NCI-H128 (cell line): Measurements from ENCODE around the gene TMEM179.

Experiments
- DNase-seq: peaks from one replicate; lab custom pipeline; 2025; ENCODE audit not compliant: unreplicated experiment; lab: John Stamatoyannopoulos, UW

Gene TMEM179

DNA sequence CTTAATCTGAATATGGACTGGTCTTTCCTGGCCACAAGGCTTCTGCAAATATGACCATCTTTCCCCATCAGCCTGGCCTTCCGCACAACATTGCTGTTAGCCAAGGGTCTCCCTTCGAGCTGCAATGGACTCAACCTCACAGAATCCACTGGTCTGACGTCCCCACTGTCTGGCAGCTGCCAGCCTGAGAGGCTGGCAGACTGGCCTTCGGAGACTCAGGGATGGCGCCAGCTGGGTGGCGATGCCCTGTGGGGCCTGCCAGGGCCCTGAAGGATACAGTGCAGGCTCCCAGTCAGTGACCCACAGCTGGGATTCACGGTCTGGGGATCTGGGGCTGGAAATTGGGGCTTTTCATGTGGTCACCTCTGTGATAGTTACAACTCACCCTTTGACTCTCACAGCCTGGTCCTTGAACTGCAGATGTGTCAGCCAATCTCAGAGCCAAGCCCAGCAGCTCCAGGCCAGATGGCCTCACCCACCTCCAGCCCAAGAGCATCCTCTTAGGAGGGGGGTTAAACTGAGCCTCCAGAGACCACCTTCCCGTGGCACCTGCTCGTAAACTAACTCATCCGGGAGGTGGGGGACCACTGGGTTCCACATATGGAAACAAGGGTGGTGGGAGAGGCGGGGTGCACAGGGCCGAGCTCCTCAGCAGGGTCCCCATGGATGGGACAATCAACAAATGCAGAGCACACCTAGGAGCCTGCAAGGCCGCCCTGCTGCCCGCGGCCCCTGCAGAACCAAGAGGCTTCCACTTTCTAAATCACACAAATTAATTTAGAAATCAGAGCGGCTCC lies 46.1 kb downstream of the TMEM179 start:
- no peak for DNase-seq

DNA sequence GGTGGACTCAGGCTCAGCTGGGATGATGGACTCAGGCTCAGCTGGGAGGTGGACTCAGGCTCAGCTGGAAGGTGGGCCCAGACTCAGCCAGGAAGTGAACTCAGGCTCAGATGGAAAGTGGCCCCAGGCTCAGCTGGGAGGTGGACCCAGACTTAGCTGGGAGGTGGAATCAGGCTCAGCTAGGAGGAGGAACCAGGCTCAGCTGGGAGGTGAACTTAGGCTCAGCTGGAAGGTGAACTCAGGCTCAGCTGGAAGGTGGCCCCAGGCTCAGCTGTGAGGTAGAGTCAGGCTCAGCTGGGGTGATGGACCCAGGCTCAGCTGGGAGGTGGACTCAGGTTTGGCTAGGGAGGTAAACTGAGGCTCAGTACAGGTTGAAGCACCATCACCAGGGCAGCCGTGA lies 46.8 kb downstream of the TMEM179 start:
- DNase-seq, result no peak

DNA sequence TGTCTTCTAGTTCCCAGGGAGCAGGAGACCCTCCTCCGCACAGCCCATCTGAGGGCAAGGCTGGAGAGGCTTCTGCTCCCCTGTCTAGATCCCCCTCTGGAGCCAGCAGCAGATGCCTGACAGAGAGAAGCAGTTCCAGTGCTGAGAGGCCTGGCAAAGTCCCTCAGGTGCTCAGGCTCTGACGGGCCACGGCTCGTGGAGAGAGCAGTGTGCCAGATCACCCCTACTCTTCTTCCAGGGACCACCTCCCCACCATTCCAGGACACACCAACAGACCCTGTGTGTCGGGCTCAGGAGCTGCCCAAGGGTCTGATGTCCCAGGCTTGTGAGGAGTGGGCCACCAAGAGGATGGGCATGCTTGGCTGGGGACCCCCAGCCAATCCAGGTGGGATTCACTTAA lies 47.5 kb downstream of the TMEM179 start:
- no peak for DNase-seq

DNA sequence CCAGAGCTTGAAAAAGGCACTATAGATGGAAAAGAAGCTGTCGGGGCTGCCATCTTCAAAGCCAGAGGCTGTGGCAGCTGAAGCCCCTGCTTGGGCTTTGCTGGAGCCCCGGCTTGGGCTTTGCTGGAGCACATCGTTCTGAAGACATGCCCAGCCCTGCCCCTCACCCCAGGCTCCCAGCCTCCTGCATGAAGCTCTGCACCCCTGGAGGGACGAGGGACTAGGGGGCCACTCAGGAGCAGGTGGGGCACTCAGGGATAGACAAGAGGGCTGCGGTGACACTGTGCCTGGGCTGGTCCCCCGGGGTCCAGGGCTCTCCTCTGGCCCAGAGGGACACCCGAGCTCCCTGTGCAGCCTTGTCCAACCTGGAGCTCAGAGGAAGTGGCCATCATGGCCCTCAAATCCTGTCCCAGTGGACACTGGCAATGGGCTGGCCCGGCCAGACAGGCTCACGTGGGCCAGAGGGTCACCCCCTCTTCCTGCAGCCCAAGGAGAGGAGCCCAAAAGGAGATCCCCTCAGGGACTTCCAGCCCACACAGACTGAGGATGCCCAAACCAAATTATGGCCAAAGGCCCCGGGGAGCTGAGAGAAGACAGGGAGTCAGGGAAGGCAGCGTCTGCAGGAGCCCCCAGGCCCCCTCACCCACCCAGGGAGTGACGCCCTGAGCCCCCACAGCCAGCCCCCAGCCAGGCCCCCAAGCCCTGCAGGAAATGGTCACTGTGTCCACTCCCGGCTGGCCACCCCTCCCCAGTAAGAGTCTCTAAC lies 48.1 kb downstream of the TMEM179 start:
- no peak for DNase-seq

DNA sequence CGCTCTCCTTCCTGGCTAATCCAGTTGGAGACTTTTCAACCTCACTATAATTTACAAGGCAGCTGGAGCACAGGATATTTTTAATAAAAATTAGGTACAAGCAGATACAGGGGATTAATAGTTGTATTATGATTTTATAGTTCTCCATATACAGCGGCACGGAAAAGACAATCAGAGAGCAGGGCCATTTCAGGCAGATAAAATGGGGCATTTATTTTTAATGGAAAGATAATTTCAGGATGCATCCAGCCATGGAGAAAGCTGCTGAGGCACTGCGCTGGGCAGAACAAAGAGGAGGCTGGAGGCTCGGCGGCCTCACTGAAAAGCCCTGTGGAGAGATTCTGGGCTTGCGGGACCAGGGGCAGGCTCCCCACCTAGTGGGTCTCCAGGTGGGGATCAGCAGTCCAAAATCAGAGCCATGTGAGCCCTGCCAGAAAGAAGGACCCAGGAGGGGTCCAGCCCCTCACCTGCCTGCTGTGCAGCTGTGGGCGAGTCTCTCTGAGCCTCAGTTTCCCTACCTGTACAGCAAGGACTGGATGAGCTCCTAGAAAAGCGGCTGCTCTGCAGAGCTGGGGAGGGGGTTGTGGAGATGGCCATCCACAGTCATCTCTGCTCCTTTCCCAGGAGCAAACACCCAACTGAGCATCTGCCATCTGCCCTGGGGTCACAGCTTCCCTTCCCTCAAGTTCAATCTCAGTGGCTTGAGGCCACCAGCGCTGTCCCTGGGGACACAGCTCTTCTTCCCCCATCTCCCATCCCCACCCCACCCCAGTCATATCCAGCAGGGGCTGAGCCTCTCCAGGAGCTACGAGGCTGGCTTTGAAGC lies 48.9 kb downstream of the TMEM179 start:
- no peak for DNase-seq

DNA sequence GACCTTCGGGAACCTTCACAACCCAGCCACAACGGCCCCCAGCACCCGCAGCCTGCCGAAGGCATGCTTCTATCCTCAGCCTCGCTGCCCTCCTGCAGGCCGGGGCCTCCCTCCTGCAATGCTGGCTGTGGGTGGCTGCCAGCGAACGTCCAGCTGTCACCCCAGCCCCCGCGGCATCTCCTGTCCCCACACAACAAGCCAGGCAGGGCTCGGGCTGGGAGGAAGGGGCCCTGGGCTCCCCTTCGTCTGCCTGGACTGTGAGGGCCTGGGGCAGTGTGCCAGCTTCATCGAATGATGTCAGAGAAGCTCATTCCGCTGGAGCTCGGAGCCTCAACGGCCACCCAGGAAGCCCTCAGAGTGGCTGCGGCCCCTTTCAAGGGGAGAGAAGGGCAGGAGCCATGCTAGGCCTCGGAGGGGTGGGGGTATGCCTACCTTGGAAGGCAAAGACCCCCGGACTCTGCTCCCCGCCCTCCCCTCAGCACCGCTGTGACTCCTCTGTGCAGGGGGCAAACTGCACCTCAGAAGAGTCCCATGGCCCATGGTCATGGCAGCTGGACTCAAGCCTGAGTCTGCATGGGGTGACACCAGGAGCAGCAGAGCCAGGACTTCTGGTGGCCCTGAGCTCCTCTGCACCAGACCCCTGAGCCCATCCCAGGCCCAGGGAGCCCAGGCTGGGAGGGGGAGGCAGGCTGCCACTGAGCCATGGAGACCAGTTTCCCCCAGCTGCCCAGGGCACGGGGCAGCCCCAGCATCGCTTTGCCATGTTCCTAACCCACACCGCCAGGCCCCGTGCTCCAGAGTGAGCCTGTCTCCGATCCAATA lies 49.8 kb downstream of the TMEM179 start:
- no peak for DNase-seq

DNA sequence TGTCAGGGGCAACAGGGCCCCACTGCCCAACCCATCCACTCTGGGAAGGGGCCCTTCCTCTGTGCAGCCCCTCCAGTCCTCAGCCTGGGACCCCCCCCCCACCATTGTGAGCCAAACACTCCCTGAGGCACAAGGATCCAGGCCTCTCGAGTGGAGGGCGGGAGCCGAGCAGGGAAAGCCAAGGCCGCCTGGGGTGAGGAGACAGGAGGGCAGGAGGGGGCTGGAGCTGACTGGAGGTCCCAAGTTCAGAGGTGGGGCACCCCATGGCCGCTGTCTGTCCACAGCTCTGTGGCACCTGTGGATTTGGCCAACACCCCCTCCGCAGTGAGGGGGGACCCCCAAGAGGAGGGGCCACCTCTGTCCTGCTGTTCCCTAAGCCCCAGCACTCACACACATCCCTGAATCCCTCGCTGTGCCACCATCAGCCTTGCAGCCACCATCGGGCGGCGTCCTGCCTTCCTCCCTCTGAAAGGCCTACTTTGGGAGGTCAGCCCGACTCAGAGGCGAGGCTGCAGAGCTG lies 50.4 kb downstream of the TMEM179 start:
- DNase-seq, result no peak

DNA sequence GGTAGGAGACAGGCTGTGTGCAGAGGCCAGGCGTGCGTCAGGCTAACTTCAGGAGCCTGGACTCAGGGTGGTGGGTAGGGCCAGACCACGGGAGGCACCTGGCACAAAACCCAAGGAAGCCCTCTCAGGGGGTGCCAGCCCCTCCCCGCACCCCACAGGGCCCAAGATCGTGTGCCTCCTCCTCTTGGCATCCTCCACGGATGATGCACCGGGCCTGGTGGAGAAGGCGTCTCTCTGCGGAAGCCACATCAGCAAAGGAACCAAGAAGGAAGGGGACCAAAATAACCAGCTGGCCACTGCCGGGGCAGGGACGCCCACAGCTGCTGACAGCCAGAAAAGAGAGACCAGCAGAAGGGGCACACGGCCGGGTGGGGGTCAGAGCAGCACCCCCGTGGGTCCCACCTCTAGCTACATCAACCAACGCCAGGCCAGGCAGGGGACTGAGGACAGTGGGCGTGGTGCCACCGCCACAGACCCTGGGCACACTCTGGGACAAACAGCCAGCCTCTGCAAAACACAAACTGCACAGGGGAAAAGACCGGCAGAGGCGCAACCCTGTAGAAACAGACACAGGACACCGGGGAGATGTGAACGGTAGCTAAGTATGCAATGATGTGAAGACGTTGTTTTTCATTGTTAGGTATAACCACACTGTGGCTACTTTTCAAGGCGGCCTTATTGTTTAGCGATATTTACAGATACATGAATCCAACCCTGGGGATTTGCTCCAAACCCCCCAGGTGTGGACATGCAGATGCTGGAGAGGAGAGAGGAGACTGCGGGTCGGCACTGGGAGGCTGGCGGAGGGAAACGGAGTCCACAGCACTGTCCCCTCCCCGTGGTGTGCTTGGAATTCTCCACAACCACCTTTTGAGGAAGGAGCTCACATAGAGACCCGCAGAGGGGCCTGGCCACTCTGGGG lies 51.1 kb downstream of the TMEM179 start:
- DNase-seq, result no peak

DNA sequence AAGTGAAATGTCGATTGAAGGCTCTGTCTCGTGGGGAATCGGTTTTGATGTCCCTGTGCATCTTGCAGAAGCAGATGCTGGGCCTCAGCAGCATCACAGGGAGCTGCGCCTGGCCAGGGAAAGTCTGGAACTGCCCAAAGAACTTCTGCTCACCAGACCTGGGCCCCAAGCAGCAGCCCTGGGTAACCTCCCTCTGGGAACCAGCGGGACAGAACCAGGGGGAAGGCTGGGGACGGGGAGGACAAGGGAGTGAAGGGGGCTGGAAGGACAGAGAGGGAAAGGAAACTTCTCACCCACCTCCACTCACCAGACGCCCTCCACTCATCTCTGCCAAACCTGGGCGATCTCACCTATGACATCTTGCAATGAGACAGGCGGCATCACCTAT lies 51.8 kb downstream of the TMEM179 start:
- no peak for DNase-seq

DNA sequence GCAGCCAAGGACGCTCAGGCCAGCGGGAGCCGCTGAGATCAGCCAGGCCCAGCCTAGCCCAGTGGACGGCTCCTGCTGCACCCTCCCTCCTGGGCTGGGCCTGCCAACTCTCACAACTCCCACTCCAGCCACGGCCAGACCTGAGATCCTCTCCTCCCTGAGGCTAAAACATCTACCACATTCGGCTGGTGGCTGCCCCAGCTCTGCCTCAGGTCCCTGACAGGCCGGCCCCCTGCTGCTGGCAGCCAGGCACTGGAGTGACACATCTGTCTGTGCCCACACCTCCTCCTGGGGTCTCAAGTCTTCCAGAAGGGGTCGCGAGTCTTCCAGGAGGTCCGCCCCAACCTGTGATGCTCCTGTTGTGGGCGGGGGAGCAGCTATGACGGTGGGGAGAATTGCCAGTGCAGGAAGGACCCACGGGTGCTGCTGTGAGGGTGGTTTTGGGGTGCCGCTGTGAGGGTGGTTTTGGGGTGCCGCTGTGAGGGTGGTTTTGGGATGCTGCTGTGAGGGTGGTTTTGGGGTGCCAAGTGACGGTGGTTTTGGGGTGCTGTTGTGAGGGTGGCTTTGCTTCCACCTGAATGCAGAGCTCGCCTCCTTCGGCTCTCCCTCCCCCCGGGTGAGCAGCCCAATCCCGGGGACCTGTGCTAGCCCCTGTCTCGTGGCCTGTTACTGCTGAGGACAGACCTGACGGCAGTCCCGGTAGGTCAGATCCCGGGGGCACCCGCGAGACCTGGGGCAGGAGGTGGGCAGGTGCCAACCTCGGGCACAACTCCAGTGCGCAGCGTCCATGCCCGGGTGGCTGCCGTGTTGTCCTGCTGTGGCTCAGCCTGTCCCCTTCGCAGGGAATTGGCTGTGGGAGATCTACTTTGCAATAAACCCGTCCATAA lies 52.5 kb downstream of the TMEM179 start:
- DNase-seq, result no peak

DNA sequence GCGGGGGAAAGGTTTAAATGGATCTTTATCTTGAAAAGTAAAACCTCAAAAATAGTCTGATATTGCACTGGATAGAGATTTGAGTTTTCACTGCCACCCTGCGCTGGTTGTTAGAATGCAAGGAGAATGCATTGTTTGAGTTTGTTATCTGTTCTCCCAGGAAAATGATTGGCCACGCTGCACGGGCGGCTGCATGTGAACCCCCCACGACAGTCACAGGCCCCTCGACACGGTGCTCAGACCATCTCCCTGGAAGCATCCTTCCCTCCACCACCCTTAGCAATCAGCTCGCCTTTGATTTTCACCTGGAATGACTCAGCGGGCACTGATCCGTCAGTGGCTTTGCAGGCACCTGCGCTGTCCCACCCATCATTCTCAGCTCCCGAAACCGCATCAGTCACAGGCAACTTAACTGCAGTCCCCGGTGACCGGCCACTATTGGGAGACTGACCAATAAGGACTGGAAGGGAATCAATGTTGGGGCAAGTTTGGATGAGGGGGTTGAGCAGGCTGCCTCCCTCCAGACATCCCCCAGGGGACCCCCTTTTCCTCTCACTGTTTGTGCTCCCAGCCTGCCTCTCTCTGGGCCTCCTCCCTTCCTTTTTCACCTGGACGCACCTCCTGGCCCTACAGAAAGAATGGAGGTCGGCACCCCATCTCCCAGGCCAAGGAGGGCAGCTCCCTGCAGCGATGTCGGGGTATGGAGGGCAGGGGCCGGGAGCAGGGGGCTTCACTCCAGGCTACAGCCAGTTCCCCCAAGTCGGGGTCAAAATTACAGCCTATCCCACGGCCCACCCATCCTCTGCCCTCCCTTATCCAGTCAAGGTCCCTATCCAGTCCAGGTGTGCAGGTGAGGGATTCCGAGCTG lies 53.5 kb downstream of the TMEM179 start:
- DNase-seq, result no peak

DNA sequence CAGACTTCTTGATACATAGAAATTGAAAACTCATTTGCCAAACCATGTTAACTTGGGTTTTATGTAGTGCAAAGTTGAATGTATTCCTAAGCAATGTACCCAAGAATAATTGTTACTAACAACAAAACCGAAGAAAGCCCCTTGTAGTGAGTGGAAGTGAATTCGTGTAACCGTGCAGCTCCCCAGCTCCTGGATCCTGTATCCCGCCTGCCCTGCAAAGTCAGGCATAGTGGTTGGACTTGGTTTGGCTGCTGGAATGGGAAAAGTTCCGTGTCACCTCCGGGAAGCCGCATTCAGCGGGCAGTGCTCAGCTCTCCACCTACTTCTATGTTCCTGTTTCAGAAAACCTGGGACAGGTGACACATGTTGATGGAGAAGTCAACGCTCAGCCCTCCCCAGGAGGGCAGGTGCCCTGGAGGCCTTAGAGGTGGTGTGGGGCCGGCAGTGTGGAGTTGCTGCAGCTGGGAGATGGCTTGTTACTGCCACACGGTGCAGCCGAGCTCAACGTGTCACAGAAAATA lies 54.2 kb downstream of the TMEM179 start:
- DNase-seq, result no peak

DNA sequence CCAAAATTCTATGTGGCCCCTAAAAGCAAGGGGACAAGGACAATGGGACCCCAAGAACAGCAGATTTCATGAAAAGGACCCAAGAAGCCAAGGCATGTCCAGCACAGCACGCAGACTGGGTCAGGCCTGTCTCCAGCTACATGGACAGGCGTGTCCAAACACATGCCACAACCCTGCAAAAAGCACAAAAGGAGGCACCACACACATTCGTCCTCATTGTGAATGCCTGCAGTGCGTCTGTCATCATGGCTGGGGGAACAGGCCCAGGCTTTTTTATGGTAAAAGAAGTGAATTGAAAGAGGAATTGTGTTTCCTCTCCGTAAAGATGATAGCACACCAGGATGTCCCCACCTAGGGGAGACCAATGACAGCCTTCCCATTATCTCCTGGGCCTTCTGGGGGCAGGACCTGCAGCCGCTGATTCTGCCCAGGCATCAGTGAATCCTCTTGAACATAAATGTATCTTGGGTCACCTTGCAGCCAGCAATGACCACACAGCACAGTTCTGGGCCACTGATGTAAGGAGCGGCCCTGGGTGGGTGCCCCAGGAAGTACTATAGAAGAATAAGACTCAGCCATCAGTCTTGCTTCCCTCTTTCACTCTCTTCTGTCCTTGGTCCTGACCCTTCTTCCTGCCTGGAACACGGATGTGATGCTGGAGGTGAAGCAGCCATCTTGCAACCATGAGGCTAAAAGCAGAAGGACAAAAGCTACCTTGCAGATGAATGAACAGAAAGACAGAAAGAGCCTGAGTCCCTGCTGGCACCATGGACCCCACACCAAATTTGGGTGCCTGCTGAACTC lies 54.8 kb downstream of the TMEM179 start:
- DNase-seq, result no peak

DNA sequence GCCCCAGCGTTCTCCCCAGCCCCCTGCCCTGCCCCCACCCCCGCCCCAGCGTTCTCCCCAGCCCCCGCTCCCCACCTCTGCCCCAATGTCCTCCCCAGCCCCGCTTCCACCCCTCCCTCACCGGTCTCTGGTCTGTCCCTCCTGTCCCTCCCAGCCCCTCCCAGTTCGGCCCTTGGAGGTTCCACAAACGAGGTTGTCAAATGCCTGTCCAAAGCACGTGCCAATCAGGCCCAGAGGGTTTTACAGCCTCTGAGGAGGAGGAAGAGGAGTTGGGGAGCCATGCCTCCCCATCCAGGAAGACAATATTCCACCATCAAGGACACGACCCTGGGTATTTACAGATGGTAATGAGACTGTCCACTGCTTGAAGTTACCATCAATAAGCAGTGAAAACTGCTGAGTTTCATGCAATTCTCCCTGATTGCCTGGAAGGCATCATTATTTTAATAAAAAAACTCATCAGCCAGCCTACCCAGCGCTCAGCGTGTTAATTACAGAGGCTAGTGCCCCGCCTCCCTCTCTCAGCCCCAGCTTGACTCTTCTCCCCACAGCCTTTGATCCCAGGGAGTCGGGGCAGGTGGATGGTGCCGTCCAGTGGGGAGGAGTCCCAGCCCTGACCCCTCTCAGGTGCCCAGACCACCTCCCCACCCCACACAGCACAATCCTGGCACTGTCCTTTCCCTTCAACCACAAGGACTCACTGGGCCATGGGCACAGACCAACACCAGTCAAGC lies 55.6 kb downstream of the TMEM179 start:
- no peak for DNase-seq

DNA sequence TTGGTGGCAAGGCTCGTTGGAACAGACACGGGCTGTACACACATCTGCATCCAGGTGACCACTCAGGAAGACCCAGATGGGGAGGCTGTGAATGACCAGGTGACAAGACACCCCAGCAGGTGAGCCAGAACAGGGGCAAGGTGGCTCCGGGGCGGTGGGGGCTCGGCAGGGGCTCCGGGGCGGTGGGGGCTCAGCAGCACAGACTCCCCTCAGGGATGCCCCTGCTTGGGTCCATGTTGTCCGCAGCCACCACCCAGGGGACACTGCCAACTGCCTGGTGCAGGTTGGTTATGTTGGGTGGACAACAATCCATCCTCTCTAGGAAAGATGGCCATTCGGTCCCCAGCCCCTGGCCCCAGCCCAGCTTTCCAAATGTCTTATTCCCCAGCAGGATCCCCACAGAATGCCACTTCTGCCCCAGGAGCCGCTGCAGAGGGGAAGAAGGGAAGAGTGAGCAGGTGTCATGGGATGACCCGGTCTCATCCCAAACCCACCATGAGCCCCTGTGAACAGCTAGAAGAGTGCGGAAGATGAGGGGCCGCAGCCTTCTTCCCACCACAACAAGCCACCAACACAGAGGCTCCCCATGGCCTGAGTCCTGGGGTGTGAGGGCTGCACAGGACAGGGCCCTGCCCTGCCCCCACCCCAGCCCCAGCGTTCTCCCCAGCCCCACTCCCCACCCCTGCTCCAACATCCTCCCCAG lies 56.4 kb downstream of the TMEM179 start:
- DNase-seq, result no peak
